DOHH2 (cell line): ENCODE measurements around the gene CDH6.

Experiments
- CTCF ChIP-seq: fragments of 200-600 bp; sonication (generic); IDR thresholded peaks from one replicate; pipeline ENCODE4 v1.5.1; 2014; ENCODE audit warnings: antibody characterized with exemption, mild to moderate bottlenecking, low read depth, low read length; ENCODE audit not compliant: poor library complexity, severe bottlenecking
- EZH2phosphoT487 ChIP-seq: fragments of 200-600 bp; sonication (generic); IDR thresholded peaks from 2 replicates; pipeline ENCODE4 v1.6.1; 2017; ENCODE audit warnings: borderline replicate concordance, mild to moderate bottlenecking, antibody characterized with exemption, low read length, moderate library complexity, mixed read lengths

GRCh38 chr5:31322946-31323345 lies 129.5 kb downstream of the CDH6 start:
- no peak for TF ChIP-seq CTCF
- TF ChIP-seq EZH2phosphoT487: no peak
